KBM-7 (cell line): Measurements from ENCODE around the gene LRRC71.

ENCODE experiments used
- DNase-seq: peaks from one replicate; pipeline ENCODE4 v3.0.0-alpha.2; 2015
- in situ Hi-C: fragments of 300-500 bp; cut with MboI; formaldehyde crosslinking; loops from 2 replicates; pipeline ENCODE4 v1.14.3; 2020; ENCODE audit warnings: low sequenced_read_pairs, low pct_unique_long_range_greater_than_20kb, mixed read lengths

Gene LRRC71

DNA sequence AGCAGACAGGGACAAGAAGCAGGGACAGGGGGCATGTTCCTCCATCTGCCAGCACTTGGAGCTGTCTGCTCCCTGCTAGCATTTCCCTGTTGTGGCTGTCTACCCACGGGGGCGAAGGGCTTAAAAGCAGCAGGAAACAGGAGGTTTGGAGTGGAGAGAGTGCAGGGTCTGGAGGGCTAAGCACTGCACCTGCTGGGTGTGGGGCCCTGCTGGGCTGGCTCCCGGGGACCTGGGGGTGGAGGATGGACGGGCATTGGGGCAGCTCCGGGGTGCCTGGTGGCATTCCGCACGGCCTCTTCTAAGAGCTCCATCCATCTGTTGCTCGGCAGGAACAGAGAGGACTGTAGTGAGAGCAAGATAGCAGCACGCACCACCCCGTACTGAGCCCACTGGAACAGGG, 21.2 kb downstream of the LRRC71 start:
- in situ Hi-C loops: no loop called here
- DNase-seq: no peak

DNA sequence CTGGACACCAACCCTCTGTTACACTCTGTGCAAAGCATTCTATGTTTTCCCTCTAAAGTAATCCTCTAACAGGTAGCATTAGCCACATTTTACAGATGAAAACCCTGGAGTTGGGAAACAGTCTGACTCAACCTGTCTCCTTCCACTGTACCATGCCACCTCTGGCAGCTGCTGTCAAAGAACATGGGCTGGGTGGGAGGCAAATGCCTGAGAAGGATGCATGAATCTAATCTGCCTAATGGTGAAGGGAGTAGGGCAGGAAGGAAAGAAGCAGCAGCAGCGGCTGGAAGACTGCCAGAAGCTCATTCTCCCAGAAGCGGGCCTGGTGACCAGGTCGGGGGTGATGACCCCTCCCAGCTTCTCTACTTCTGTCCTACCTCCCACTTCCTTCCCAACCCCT, 21.7 kb downstream of the LRRC71 start:
- no peak for DNase-seq
- in situ Hi-C loops: no loop called here

DNA sequence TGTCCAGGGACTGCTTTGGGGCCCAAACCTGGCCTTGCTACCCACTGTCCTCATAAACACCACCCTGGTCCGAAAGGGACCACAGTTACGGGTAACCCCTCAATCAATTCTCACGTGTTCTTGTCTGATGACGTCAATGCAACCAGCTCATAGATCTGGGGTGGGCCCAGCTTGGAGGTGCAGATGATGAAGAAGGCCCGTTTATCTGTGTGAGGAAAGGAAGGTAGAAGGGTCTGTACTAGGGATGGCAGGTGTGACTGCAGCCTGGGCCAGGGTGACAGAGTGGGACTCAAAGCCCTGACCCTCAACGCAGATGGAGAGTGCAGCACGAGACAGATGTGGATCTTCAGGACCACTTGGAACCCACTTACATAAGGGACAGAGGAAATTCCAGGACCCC, 22.1 kb downstream of the LRRC71 start:
- in situ Hi-C loops: no loop called here
- no peak for DNase-seq

DNA sequence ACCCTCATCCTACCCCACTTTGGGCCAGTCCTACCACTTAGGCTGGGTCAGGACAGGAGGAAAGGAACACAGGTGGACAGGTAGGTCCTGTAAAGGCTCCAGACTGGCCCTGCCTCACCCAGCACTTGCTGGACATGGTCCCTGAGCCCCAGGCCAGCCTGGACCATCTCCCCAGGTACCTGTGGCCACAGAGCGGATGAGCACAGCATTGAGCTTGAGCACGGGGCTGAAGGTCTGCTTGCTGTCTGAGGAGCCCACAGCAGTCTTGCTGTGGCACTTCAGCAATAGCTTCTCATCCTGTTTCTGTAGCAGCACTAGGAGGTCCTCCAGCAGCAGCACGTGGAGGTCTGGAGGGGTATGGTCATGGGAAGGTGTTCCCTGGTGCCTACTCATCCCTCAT, 23.3 kb downstream of the LRRC71 start:
- no peak for DNase-seq
- in situ Hi-C loops: no loop called here

DNA sequence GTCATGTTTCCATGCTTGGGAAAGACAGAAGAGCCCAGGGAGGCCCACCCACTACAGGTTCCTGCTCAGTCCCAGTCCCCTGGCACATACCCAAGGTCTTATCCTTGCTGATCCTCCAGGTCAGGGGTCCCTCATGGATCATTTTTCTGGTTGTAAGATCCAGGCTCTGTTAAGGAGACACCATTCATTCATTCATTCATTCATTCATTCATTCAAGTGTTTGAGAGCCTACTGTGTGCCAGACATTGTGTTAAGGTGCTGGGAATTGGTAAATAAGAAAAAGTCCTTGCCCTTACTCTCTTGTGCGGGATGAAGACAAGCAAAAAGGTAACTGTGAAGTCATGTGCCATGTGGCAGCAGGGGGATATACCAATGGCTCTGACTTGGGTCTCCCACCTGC, 23.8 kb downstream of the LRRC71 start:
- in situ Hi-C loops: no loop called here
- no peak for DNase-seq

DNA sequence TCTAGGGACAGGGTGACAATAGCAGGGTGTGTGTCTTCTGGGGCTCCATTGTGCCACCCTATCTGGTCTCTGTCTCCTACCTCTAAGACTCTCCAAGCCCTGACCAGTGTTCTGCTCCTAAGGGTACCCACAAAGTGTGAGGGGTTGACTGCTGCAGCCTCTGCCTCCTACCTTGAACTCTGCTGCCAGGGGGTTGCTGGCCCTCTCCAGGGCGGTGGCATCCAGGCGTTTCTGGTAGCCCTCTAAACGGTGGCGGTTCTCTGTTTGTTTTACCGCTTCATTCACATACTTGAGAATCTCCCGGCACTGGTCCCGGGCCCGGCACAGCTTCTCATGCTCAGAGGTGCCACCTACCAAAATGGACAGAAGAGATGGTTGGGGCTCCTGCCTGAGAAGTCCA, 24.4 kb downstream of the LRRC71 start:
- in situ Hi-C loops: no loop called here
- no peak for DNase-seq

DNA sequence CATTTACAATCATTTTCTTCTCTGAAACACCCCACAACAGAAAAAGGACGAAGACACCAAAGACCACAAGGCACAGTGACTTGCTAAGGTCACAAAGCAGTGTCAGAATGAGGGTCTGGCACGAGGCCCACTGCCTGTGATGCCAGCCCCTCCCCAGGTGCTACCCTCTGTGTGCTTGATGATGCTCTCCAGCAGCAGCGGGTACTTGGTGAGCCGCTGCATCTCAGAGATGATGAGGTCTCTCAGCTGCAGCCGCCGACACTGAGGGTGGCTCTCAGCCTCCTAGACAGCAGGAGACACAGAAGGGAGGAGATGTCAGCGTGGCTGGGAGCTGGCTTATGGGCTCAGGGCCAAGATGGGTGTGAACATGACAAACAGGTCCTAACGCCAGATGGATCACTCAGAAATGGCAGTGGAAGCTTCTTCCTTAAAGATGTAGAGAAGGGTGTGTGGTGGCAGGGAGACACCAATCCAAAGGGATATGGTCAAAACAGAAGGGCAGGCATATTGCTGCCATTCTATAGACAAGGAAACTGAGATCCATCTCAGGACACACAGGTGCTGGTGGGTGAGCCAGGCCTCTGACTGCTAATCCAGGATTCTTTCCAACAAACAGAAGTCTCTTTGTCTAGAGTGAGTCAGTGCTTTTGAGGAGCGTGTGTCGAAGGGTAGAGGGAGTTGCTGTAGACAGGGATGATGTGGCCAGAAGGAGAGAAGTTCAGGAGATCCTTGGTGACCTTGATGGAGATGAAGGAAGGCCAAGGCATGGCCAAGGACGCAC, 25.6 kb downstream of the LRRC71 start:
- in situ Hi-C loops: no loop called here
- DNase-seq: no peak

DNA sequence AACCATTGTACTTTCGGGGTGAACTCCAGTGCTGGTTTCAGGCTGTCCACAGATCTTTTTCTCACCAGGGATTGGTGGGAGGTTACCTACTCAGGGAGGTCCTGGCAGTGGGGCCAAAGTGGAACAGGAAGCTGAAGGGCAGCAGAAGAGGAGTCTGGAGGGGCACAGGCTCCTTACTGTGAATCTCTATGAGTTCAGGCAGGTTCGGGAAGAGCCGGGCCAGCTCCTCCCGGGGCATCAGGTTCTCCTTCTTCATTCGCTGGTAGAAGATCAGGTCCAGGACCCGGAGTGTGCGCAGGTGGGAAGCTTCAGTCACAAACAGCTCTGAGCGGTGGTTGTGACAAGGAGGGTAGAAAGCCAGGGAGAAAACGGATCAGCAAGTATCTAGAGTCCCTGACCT, 26.7 kb downstream of the LRRC71 start:
- in situ Hi-C loops: no loop called here
- no peak for DNase-seq

DNA sequence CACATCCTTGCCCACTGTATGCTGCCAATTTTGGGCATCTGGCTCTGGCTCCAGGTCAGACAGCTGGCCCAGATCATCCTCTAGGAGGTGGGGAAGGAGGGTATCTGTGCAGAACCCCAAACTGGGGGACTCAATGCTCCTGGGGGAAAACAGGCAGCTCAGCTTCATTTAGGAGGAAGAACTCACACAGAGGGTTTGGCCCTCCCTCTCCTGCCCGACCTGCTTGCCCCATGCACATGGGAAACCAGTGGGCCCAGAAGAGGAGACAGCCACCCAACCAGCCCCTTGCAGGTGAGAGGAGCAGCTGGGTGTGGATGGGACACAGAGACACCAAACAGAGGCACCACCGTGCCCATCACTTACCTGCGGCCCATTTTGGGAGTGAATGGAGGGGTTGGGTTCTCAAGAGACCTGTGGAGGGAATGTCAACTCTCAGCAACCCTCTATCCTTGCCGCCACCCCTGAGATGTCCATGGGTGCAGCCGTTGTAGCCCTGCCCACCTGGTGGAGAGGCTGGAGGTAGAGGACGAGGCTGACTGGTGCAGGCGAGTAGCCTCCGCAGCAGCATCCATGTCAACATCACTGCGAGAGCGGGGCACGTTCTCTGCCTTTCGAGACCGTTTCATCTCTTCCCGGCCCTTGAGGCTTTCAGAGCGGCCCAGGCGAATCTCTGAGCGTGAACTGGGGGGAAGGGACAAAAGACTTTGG, 27.5 kb downstream of the LRRC71 start:
- in situ Hi-C loops: no loop called here
- DNase-seq: no peak

DNA sequence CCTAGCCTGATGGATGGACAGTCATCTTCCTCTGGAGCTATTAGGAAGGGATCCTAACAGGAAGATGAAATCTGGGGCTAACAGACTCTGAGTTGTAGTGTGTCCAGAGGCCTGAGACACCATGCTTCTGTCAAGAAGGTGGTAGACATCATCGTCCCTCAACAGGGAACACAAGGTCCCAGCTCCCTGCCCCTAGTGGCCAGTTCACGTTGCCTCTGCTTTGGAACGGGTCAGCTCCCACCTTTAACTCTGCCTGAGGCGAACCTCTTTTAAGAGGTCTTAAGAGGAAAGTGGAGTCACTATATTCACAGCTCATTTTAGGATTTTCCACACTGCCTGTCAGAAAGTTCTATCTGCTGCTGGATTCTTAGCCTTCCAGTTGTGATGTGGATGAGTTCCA, 28.3 kb downstream of the LRRC71 start:
- DNase-seq: no peak
- in situ Hi-C loops: no loop called here

DNA sequence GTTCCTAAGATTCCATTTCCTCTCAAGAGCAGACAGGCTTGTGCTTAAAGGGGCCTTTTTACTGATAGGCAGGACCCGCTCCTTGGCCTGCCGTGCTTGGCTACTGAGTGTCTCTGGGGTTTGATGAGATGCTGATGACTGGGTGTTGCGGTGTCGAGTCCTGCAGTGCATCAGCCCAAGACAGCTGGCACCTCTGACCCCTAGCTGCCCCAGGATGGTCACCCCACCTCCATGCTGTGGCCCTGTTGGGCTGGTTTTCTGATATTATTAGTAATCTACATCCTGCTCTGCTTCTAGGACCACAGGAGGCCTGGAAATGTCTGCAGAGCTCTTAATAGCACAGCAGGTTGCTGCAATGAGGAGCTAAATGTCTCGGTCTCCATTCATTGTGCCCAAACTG, 28.7 kb downstream of the LRRC71 start:
- in situ Hi-C loops: no loop called here

DNA sequence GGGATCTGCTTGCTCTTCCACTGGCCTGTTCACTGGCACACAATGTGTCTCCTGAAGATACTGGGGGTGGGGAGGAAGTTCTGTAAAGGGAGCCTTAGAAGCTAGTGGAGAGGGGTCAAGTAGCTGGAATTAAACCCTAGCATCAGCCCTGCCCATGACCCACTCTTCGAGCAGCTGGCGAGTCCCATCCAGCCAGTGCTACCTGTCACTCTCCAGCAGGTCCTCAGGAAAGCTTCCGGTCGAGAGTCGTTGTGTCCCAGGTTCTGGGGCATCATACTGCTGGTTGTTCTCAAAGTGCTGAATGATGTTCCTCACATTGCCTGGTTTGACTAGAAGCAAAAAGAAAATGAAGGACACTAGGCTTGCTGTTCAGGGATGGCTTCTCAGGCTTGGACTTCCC, 30.9 kb downstream of the LRRC71 start:
- in situ Hi-C loops: no loop called here

More for the DNA sequence above, 28.7 kb downstream of the LRRC71 start:
- DNase-seq: no peak

DNA sequence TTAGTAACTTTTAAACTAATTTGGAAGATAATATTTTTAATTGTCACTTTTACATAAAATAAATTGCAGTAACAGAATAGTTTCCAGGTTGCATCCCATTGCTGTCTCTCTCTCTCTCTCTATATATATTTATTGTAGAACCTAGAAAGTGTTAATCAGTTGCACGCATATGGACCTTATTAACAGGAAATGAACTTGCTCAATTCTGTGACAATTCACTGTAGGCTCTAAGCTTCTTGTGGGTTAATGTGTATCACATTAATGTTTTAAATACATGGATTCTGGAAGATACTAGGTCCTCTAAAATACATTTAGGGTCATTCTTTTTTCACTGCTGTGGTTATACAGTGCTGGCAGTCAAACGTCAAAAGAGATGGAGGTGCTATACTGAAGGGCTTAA, 33.1 kb downstream of the LRRC71 start:
- DNase-seq: no peak
- in situ Hi-C loops: no loop called here

More for the DNA sequence above, 30.9 kb downstream of the LRRC71 start:
- DNase-seq: no peak

DNA sequence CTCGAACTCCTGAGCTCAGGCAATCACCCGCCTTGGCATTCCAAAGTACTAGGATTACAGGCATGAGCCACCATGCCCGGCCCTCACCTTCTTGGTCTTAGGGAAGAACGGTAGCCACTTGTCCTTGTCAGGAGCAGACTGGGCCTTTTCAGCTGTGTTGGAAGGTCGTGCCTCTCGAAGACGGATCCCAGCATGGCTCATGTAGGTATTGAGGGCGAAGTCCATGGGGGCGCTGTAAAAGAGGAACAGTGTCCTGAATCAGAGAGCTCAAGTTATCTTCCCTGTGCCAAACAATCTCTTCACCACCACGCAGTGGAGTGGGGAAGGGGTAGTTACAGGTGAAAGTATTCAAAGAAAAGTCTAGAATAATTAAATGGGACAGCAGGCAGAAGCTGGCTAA, 35.9 kb downstream of the LRRC71 start:
- no peak for DNase-seq
- in situ Hi-C loops: no loop called here

DNA sequence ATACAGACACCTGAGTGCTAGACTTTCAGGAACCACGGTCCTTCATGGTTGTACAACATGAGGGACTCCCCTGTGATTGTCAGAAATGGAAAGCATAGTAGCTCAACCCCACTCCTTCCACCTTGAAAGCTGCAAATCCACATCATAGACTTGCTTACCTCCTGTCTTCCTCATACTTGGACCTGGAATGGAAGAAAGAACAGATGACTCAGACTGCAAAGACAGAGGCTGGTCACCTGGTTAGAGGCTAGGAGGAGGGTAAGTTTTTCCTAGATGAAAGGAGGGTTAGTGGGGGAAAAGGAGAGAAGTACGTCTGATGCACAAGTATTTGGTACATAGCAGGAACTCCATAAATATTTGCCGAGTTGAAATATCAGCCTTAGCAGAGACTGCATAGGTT, 37.2 kb downstream of the LRRC71 start:
- in situ Hi-C loops: no loop called here
- no peak for DNase-seq

DNA sequence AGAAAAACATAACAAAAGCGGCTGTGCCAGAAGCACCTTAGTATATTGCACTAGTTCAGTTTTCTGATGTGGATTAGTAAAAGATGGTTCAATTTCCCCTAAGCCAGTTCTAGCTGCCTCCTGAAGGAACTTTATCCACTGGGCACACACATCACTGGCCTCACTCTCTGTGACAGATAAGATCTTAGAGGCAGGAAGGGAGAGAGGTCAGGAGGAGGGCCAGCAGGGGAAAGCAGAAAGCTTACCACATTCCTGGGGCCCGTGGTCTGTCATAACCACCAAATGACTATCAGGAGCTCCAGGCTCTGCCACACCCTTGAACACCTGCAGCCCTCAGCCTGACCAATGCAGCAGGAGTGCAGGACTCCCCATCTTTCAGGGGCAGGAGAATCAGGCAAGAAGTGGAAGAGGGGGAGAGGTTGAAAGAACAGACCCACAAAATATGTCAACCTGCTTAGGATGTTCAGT, 37.8 kb downstream of the LRRC71 start:
- in situ Hi-C loops: no loop called here
- DNase-seq: peak; percentile 8

DNA sequence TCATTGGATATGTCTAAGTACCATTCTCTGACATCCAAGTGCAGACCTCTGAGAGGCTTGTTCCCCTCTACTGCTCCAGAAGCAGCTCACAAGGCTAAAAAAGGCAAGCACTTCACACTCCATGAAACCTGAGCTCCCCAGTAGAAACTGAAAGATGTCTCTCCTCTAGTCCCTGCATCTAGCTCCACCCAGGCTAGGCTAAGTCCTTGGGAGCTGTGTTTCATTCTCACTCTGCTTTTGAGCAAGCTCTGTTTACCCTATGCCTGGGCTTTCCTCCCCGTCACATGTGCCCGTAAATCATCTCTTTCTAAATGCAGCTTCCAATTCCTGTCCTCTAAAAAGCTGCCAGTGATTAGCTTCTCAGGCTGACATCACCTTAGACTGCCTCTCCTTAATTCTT, 39.0 kb downstream of the LRRC71 start:
- in situ Hi-C loops: no loop called here
- no peak for DNase-seq

DNA sequence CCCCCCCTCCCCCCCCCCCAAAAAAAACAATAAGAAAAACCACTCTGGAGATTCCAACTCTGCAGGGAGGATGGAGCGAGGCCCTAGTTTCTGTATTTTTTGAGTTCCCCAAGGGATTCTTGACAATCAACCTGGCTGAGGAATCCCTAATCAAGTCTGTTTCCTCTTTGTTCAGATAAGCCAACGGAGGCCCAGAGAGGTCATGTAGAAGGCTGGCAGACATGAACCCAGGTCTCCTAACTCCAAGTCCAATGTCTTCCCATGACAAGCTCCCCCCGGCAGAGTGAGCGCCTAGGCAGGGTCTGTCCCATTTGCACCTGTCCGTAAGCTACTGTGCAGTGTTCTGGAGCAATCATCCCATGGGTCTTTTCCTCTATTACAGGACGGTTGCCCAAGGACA, 39.5 kb downstream of the LRRC71 start:
- no peak for DNase-seq
- in situ Hi-C loops: no loop called here

DNA sequence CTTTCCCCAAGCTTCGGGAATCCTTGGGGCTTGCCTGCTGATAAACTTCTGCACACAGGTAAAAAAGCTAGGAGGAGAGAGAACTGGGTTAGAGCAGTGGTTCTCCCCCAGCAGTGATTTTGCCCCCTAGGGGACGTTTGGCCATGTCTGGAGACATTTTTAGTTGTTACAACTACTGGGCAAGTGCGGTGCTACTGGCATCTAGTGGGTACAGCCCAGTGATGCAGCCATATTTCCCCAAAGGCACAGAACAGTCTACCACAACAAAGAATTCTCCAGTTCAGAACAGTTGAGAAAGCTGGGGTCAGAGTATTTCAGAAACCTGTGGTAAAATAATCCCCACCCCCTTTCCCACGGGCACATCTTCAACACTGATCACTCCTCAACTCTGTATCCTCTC, 41.3 kb downstream of the LRRC71 start:
- in situ Hi-C loops: no loop called here
- DNase-seq: peak; percentile 28

DNA sequence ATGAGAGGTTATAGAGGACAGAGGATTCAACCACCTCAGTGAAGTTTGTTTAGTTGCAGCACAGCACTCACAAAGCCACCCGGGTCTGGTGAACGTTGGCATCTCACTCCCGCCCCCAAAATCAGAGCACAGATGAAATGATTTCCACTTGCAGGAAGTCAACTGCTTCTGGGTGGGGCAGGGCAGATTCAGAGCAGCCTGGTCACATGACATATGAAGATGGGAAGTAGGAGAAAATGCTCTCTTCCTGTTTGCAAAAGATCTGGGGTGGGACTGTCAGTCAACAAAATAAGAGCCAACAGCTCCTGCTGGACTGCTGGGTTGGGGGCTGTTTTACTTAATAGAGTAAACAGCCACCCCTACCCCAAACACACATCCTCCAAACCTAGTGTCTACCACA, 43.2 kb downstream of the LRRC71 start:
- in situ Hi-C loops: no loop called here
- DNase-seq: peak; percentile 59

DNA sequence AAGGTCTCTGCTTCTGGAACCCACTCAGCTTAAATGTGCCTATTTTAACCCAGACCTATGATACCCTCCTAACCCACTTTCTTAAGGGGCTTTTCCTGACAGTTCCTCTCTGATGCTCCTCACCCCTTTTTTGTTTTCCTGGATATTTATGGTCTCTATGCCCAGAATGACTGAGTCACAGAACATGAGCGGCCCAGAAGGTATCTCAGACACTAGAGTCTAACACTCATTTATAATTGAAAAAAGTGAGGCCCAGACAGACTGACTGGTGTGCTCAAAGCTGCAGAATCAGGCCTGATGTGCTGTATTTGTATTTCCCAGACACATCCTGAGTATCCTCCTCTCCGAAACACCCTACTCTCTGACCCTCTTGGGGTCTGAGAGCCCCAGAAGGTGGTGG, 44.0 kb downstream of the LRRC71 start:
- DNase-seq: no peak
- in situ Hi-C loops: no loop called here
